Mesenchymal stem cell (in vitro differentiated cells and primary cell): ENCODE measurements around the gene CALB2.

Experiments used
- DNase-seq: peaks from one replicate; pipeline ENCODE4 v3.0.0-alpha.2; 2013
- H2AFZ ChIP-seq: one replicate; pipeline ENCODE4 v1.6.1; 2013; ENCODE audit warnings: low read depth, mild to moderate bottlenecking, control low read depth, inconsistent platforms, low read length, moderate library complexity
- H2AK5ac ChIP-seq: 2 replicates; pipeline ENCODE4 v1.6.1; 2013; ENCODE audit warnings: low read length, moderate library complexity, mild to moderate bottlenecking, inconsistent platforms; ENCODE audit not compliant: severe bottlenecking
- H2BK120ac ChIP-seq: one replicate; pipeline ENCODE4 v1.6.1; 2013; ENCODE audit warnings: low read depth, mild to moderate bottlenecking, inconsistent platforms, low read length, moderate library complexity
- H2BK12ac ChIP-seq, 2 experiments: one replicate each; pipeline ENCODE4 v1.6.1; 2013; ENCODE audit warnings: inconsistent platforms in 2 of 2, low read length in 2 of 2, mild to moderate bottlenecking in 2 of 2, moderate library complexity in 2 of 2, control low read depth in 1 of 2
- H2BK15ac ChIP-seq: one replicate; pipeline ENCODE4 v1.6.1; 2013; ENCODE audit warnings: mild to moderate bottlenecking, low read depth, inconsistent platforms; ENCODE audit not compliant: poor library complexity, severe bottlenecking
- H2BK5ac ChIP-seq: 2 replicates; pipeline ENCODE4 v1.6.1; 2013; ENCODE audit warnings: low read depth, mild to moderate bottlenecking, low read length, control low read depth, inconsistent platforms; ENCODE audit not compliant: poor library complexity, severe bottlenecking
- H3K14ac ChIP-seq, 2 experiments: one replicate each; pipeline ENCODE4 v1.6.1; 2013; ENCODE audit warnings: inconsistent platforms in 2 of 2, low read length in 2 of 2, control low read depth in 1 of 2, mild to moderate bottlenecking in 1 of 2, moderate library complexity in 1 of 2
- H3K18ac ChIP-seq, 2 experiments: one replicate each; pipeline ENCODE4 v1.6.1; 2013; ENCODE audit warnings: inconsistent platforms in 2 of 2, low read length in 2 of 2, control low read depth in 1 of 2, low read depth in 1 of 2, mild to moderate bottlenecking in 1 of 2
- H3K23ac ChIP-seq, 2 experiments: one replicate each; pipeline ENCODE4 v1.6.1; 2013; ENCODE audit warnings: inconsistent platforms in 2 of 2, low read length in 2 of 2, mild to moderate bottlenecking in 2 of 2, moderate library complexity in 2 of 2, control low read depth in 1 of 2
- H3K27ac ChIP-seq: 2 replicates; pipeline ENCODE4 v1.5.1; 2013; ENCODE audit warnings: mild to moderate bottlenecking, moderate library complexity, low read length, control low read depth, inconsistent platforms; ENCODE audit not compliant: poor library complexity, severe bottlenecking
- H3K27me3 ChIP-seq, 2 experiments: 2 replicates each; pipeline versions ENCODE4 v1.6.1 to v1.7.0; 2013; ENCODE audit warnings: low read length in 2 of 2, mild to moderate bottlenecking in 2 of 2, moderate library complexity in 2 of 2, control low read depth in 1 of 2, inconsistent platforms in 1 of 2; ENCODE audit not compliant: control insufficient read depth in 1 of 2, insufficient read depth in 1 of 2
- H3K36me3 ChIP-seq, 2 experiments: 2 replicates each; pipeline versions ENCODE4 v1.6.1 to v1.7.0; 2013; ENCODE audit warnings: low read length in 2 of 2, control low read depth in 1 of 2, inconsistent platforms in 1 of 2, low read depth in 1 of 2, mild to moderate bottlenecking in 1 of 2; ENCODE audit not compliant: insufficient read depth in 2 of 2, control insufficient read depth in 1 of 2
- H3K4ac ChIP-seq, 2 experiments: one replicate each; pipeline ENCODE4 v1.6.1; 2013; ENCODE audit warnings: inconsistent platforms in 2 of 2, low read length in 2 of 2, mild to moderate bottlenecking in 2 of 2, moderate library complexity in 2 of 2, control low read depth in 1 of 2, low read depth in 1 of 2
- H3K4me1 ChIP-seq: 2 replicates; pipeline ENCODE4 v1.6.1; 2013; ENCODE audit warnings: low read depth, low read length, control low read depth; ENCODE audit not compliant: control insufficient read depth, insufficient read depth
- H3K4me2 ChIP-seq: 2 replicates; pipeline ENCODE4 v1.6.1; 2013; ENCODE audit warnings: low read length, mild to moderate bottlenecking, inconsistent platforms; ENCODE audit not compliant: poor library complexity, severe bottlenecking
- H3K4me3 ChIP-seq, 2 experiments: 2 replicates each; pipeline versions ENCODE4 v1.5.1 to v1.7.0; 2013; ENCODE audit warnings: low read length in 2 of 2, mild to moderate bottlenecking in 2 of 2, control low read depth in 1 of 2, low read depth in 1 of 2; ENCODE audit not compliant: insufficient read depth in 1 of 2
- H3K79me1 ChIP-seq: replicated peaks from 2 replicates; pipeline ENCODE4 v1.6.1; 2013; ENCODE audit warnings: mild to moderate bottlenecking, control low read depth, low read length, inconsistent platforms; ENCODE audit not compliant: poor library complexity, severe bottlenecking
- H3K9ac ChIP-seq: 2 replicates; pipeline ENCODE4 v1.7.0; 2013; ENCODE audit warnings: mild to moderate bottlenecking, low read length, moderate library complexity
- H3K9me3 ChIP-seq: 2 replicates; pipeline ENCODE4 v1.7.0; 2013; ENCODE audit warnings: mild to moderate bottlenecking, low read length; ENCODE audit not compliant: control insufficient read depth
- H4K8ac ChIP-seq: one replicate; pipeline ENCODE4 v1.6.1; 2013; ENCODE audit warnings: inconsistent platforms, mild to moderate bottlenecking, low read length, moderate library complexity
- H4K91ac ChIP-seq: one replicate; pipeline ENCODE4 v1.6.1; 2013; ENCODE audit warnings: mild to moderate bottlenecking, low read length, inconsistent platforms
- WGBS: methylation state at CpG from one replicate; pipeline ENCODE4 v1.1.7; 2013; ENCODE audit warnings: mixed read lengths; 5-methylcytosine and 5-hydroxymethylcytosine counted together

CALB2 gene

GRCh38 chr16:71319999-71320398 is 38.5 kb upstream of the CALB2 start:
- H2BK12ac ChIP-seq, result no peak overlapping the region
- no peaks in the 10 kb centered on the region for H3K79me1 ChIP-seq
- no peaks in the 10 kb centered on the region for H3K36me3 ChIP-seq
- no peak overlapping the region for H3K23ac ChIP-seq
- H2BK15ac ChIP-seq, result no peak overlapping the region
- no peak for DNase-seq
- no peak overlapping the region for H4K91ac ChIP-seq
- WGBS, result 80% methylated on average over 3 of the region's 4 CpGs
- no peak overlapping the region for H3K27ac ChIP-seq
- H3K4ac ChIP-seq, result no peak overlapping the region
- no peak overlapping the region for H3K9ac ChIP-seq
- H4K8ac ChIP-seq, result no peak overlapping the region
- no peak overlapping the region for H2BK5ac ChIP-seq
- H3K4me1 ChIP-seq, result no peaks in the 10 kb centered on the region
- H3K27me3 ChIP-seq, result no peaks in the 10 kb centered on the region
- H3K4me2 ChIP-seq, result no peak overlapping the region
- H3K18ac ChIP-seq, result no peak overlapping the region
- H3K4me3 ChIP-seq, result no peak overlapping the region
- no peaks in the 10 kb centered on the region for H3K9me3 ChIP-seq
- no peak overlapping the region for H2AFZ ChIP-seq
- no peak overlapping the region for H3K14ac ChIP-seq
- no peak overlapping the region for H2BK120ac ChIP-seq
- H2AK5ac ChIP-seq, result no peak overlapping the region

- H3K18ac ChIP-seq, result no peak overlapping the region
- no peak overlapping the region for H3K9ac ChIP-seq
- H4K8ac ChIP-seq, result no peak overlapping the region
- H3K14ac ChIP-seq, result no peak overlapping the region
- no peak overlapping the region for H3K4ac ChIP-seq
- no peak for DNase-seq
- no peak overlapping the region for H2AK5ac ChIP-seq
- H3K36me3 ChIP-seq, result no peaks in the 10 kb centered on the region
- H2BK12ac ChIP-seq, result no peak overlapping the region
- H3K4me3 ChIP-seq, result no peak overlapping the region
- H2BK5ac ChIP-seq, result no peak overlapping the region
- no peak overlapping the region for H2BK120ac ChIP-seq
- H4K91ac ChIP-seq, result no peak overlapping the region
- no peak overlapping the region for H3K27ac ChIP-seq
- H3K79me1 ChIP-seq, result no peaks in the 10 kb centered on the region
- H2AFZ ChIP-seq, result no peak overlapping the region
- H3K4me1 ChIP-seq, result no peaks in the 10 kb centered on the region
- no peak overlapping the region for H3K23ac ChIP-seq
- no peak overlapping the region for H2BK15ac ChIP-seq
- no peaks in the 10 kb centered on the region for H3K9me3 ChIP-seq
- H3K27me3 ChIP-seq, result no peaks in the 10 kb centered on the region
- H3K4me2 ChIP-seq, result no peak overlapping the region
These were observed 30.8 kb upstream of the CALB2 start for GRCh38 chr16:71327720-71328119.

GRCh38 chr16:71328151-71328550 is 30.4 kb upstream of the CALB2 start:
- no peaks in the 10 kb centered on the region for H3K27me3 ChIP-seq
- no peak overlapping the region for H3K4me2 ChIP-seq
- no peak overlapping the region for H3K23ac ChIP-seq
- H3K14ac ChIP-seq, result no peak overlapping the region
- no peaks in the 10 kb centered on the region for H3K9me3 ChIP-seq
- H4K8ac ChIP-seq, result no peak overlapping the region
- no peak overlapping the region for H2AFZ ChIP-seq
- no peak overlapping the region for H3K18ac ChIP-seq
- 78% methylated on average over 3 of the region's 3 CpGs for WGBS
- H2BK5ac ChIP-seq, result no peak overlapping the region
- no peak overlapping the region for H2BK12ac ChIP-seq
- H3K4ac ChIP-seq, result no peak overlapping the region
- H2BK120ac ChIP-seq, result no peak overlapping the region
- DNase-seq, result no peak
- H2BK15ac ChIP-seq, result no peak overlapping the region
- H3K4me3 ChIP-seq, result no peak overlapping the region
- H3K36me3 ChIP-seq, result no peaks in the 10 kb centered on the region
- no peak overlapping the region for H3K9ac ChIP-seq
- H3K4me1 ChIP-seq, result no peaks in the 10 kb centered on the region
- no peak overlapping the region for H2AK5ac ChIP-seq
- H4K91ac ChIP-seq, result no peak overlapping the region
- no peaks in the 10 kb centered on the region for H3K79me1 ChIP-seq
- no peak overlapping the region for H3K27ac ChIP-seq

GRCh38 chr16:71337631-71338030 is 20.9 kb upstream of the CALB2 start:
- no peak overlapping the region for H3K9ac ChIP-seq
- no peaks in the 10 kb centered on the region for H3K27me3 ChIP-seq
- H2BK12ac ChIP-seq, result no peak overlapping the region
- WGBS, result 78% methylated on average over 1 of the region's 1 CpG
- H3K4me3 ChIP-seq, result no peak overlapping the region
- no peak overlapping the region for H3K27ac ChIP-seq
- no peak for DNase-seq
- no peak overlapping the region for H2AK5ac ChIP-seq
- no peak overlapping the region for H3K4ac ChIP-seq
- H3K36me3 ChIP-seq, result no peaks in the 10 kb centered on the region
- no peak overlapping the region for H4K91ac ChIP-seq
- H2BK15ac ChIP-seq, result no peak overlapping the region
- H2AFZ ChIP-seq, result no peak overlapping the region
- H3K4me2 ChIP-seq, result no peak overlapping the region
- peaks cover 2% of the 10 kb centered on the region for H3K4me1 ChIP-seq
- H2BK5ac ChIP-seq, result no peak overlapping the region
- no peak overlapping the region for H3K14ac ChIP-seq
- H2BK120ac ChIP-seq, result no peak overlapping the region
- no peak overlapping the region for H3K18ac ChIP-seq
- H3K9me3 ChIP-seq, result no peaks in the 10 kb centered on the region
- H3K23ac ChIP-seq, result no peak overlapping the region
- H3K79me1 ChIP-seq, result no peaks in the 10 kb centered on the region
- H4K8ac ChIP-seq, result no peak overlapping the region
